Gastroesophageal sphincter (tissue), 3 donors: ENCODE results near the gene HCFC1R1.

Source experiments
- CTCF ChIP-seq, 4 experiments: fragments of 200-600 bp in 2 of 4; fragments of 450-650 bp in 2 of 4; sonication (generic) in 1 of 4; IDR thresholded peaks; one replicate each; pipeline ENCODE4 v1.5.1; 2017 to 2019; ENCODE audit warnings: antibody characterized with exemption in 4 of 4, mild to moderate bottlenecking in 2 of 4, moderate library complexity in 2 of 4
- EP300 ChIP-seq: sonication (generic); formaldehyde crosslinking; IDR thresholded peaks from one replicate; pipeline ENCODE4 v1.6.1; 2017; ENCODE audit warnings: antibody characterized with exemption, mild to moderate bottlenecking

GRCh38 chr16:3038256-3038655 lies 14.5 kb upstream of the HCFC1R1 start:
- TF ChIP-seq CTCF (IDR thresholded peaks at IDR 0.05) (no peak), EP300 (no peak)
